SKM-1 treated with dmso at 0.1 percent for 144 hours (cell line): ENCODE results near the gene LRSAM1.
"Not testable (repeated sequence)": the region's sequence is repeated elsewhere in the genome, so short reads cannot be mapped to it uniquely, and the experiment has no call there.

ENCODE experiments used
- DNase-seq: peaks from one replicate; lab custom pipeline; 2025; ENCODE audit not compliant: unreplicated experiment; lab: John Stamatoyannopoulos, UW

Gene LRSAM1

GRCh38 chr9:127455324-127455992 lies 4.1 kb downstream of the LRSAM1 start:
- peak; percentile 93 for DNase-seq

GRCh38 chr9:127457191-127457878 lies 6.0 kb downstream of the LRSAM1 start:
- DNase-seq = no peak

- no peak for DNase-seq
Observed at GRCh38 chr9:127458921-127459320, 7.6 kb downstream of the LRSAM1 start.

- no peak for DNase-seq
Observed at GRCh38 chr9:127463382-127463781, 12.1 kb downstream of the LRSAM1 start.

GRCh38 chr9:127463911-127464310 lies 12.6 kb downstream of the LRSAM1 start:
- no peak for DNase-seq

GRCh38 chr9:127466407-127466917 lies 15.2 kb downstream of the LRSAM1 start:
- not testable (repeated sequence) for DNase-seq

- no peak for DNase-seq
Observed at GRCh38 chr9:127467621-127468020, 16.3 kb downstream of the LRSAM1 start.

- no peak for DNase-seq
Observed at GRCh38 chr9:127470662-127471061, 19.4 kb downstream of the LRSAM1 start.

- no peak for DNase-seq
Observed at GRCh38 chr9:127473501-127473900, 22.2 kb downstream of the LRSAM1 start.

- no peak for DNase-seq
Observed at GRCh38 chr9:127473932-127474331, 22.6 kb downstream of the LRSAM1 start.

GRCh38 chr9:127474592-127474991 lies 23.3 kb downstream of the LRSAM1 start:
- no peak for DNase-seq

- DNase-seq = no peak
Observed at GRCh38 chr9:127479507-127480081, 28.3 kb downstream of the LRSAM1 start.

GRCh38 chr9:127482662-127483061 lies 31.4 kb downstream of the LRSAM1 start:
- no peak for DNase-seq

- DNase-seq = no peak
Observed at GRCh38 chr9:127485995-127486394, 34.7 kb downstream of the LRSAM1 start.

GRCh38 chr9:127488946-127489345 lies 37.6 kb downstream of the LRSAM1 start:
- DNase-seq = no peak

GRCh38 chr9:127489471-127490115 lies 38.3 kb downstream of the LRSAM1 start:
- DNase-seq = no peak

- DNase-seq = no peak
Observed at GRCh38 chr9:127490535-127491230, 39.4 kb downstream of the LRSAM1 start.

GRCh38 chr9:127491516-127491915 lies 40.2 kb downstream of the LRSAM1 start:
- DNase-seq = no peak

- no peak for DNase-seq
Observed at GRCh38 chr9:127492616-127493015, 41.3 kb downstream of the LRSAM1 start.

GRCh38 chr9:127493592-127494303 lies 42.4 kb downstream of the LRSAM1 start:
- no peak for DNase-seq
